ENCODE data around the gene PBOV1.

Gene PBOV1

GRCh38 chr6:138204303-138204702 lies 14.0 kb downstream of the PBOV1 start:
- no peak for DNase-seq

GRCh38 chr6:138203315-138203714 lies 15.0 kb downstream of the PBOV1 start:
- no peak for DNase-seq

GRCh38 chr6:138201836-138202235 lies 16.5 kb downstream of the PBOV1 start:
- no peak for DNase-seq

GRCh38 chr6:138198430-138199091 lies 19.7 kb downstream of the PBOV1 start:
- DNase-seq = no peak

- no peak for DNase-seq
Measured at GRCh38 chr6:138197570-138197969, 20.7 kb downstream of the PBOV1 start.

- no peak for DNase-seq
Measured at GRCh38 chr6:138196122-138196738, 22.1 kb downstream of the PBOV1 start.

- no peak for DNase-seq
Measured at GRCh38 chr6:138194287-138194686, 24.0 kb downstream of the PBOV1 start.

GRCh38 chr6:138188278-138188941 lies 29.9 kb downstream of the PBOV1 start:
- DNase-seq = no peak

- no peak for DNase-seq
Measured at GRCh38 chr6:138187156-138187555, 31.1 kb downstream of the PBOV1 start.

- DNase-seq = no peak
Measured at GRCh38 chr6:138184230-138184629, 34.1 kb downstream of the PBOV1 start.

GRCh38 chr6:138183790-138184134 lies 34.5 kb downstream of the PBOV1 start:
- no peak for DNase-seq

GRCh38 chr6:138182939-138183789 lies 35.1 kb downstream of the PBOV1 start:
- DNase-seq = no peak

GRCh38 chr6:138176652-138177232 lies 41.5 kb downstream of the PBOV1 start:
- DNase-seq = no peak

- no peak for DNase-seq
Measured at GRCh38 chr6:138175596-138175995, 42.7 kb downstream of the PBOV1 start.

All from activated effector memory CD4-positive, alpha-beta T cell treated with Interleukin-2 at 50 U/mL for 16 hours (primary cell).